ENCODE measurements around the gene C17orf67.

The C17orf67 gene, protein sequence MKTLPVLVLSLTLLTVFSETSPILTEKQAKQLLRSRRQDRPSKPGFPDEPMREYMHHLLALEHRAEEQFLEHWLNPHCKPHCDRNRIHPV

DNA sequence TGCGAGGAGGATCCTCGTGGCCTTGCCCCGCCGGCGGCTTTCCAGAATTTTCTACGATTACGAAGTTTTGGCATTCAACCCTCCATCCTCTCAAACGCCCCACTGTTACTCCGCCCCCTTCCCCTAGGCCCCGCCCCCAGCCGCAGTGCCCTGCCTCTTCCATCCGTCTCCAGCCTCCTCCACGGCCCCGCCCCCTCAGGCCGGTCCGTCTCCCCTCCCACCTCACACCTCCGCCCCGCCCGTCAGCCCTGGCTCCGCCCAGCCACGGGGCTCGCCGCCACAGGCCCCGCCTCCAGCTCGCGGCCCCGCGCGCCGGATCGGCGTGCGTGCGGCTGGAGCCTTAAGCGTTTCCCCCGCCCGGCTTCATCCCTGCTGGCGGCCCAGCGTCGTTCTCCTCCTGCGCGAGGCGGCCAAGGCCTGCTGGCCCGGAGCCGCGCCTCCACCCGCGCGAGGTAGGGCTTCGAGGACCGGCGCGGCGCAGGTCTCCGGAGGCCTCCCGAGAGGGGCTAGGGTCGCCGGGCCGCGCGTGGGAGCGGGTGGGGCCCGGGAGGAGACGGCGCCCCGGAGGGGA, at the start of gene C17orf67, which contains the start of gene DGKE:
Gene C17orf67 (minus strand): TSS at position 112 of the 571 bp plus-strand sequence. CDS start 18,110 bp downstream, outside the sequence.
Gene DGKE (plus strand): TSS at position 343 of the 571 bp plus-strand sequence. CDS start 645 bp downstream, outside the sequence.
- DNase-seq, result peak; percentile 98

DNA sequence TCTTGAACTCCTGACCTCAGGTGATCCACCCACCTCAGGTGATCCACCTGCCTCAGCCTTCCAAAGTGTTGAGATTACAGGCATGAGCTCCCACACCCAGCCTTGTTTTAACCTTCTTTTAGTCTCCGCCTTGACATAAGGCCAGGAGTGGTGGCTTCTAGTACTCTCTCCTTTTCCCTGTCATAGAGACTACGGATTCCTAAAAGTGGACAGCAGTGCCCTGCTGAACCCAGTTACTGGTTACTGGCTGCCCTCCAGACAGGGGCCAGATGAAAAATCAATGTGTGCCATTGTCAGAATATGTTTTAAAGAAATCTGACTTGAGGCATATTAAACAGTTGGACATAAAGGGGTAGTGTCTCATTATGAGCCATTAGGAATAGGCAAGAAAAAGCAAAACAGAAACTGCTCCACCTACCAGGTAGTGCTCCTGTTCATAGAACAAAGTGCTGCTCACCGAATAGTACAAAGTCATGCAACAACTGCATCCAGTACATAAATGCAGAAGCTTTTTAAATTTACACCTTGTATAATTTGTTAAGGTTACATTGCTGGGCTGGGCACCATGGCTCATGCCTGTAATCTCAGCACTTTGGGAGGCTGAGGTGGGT, 48.1 kb upstream of the C17orf67 start:
- DNase-seq, result no peak

DNA sequence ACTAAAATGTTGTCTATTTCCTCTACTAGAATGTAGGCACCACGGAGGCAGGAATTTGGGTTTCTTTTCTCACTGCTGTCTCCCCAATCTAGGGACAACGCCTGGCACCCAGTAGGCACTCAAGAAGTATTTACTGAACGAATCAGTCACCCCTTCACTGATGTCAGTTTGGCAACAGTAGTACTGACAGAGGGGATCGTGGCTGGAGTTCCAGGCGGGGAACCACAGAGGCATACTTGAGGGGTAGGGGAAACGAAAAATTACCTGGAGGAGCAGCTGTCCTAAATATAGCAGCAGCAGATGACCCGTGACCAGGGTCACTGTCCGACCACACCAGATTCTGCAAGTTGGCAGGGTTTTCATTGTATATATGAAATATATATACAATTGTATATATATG, 46.9 kb upstream of the C17orf67 start:
- no peak for DNase-seq

DNA sequence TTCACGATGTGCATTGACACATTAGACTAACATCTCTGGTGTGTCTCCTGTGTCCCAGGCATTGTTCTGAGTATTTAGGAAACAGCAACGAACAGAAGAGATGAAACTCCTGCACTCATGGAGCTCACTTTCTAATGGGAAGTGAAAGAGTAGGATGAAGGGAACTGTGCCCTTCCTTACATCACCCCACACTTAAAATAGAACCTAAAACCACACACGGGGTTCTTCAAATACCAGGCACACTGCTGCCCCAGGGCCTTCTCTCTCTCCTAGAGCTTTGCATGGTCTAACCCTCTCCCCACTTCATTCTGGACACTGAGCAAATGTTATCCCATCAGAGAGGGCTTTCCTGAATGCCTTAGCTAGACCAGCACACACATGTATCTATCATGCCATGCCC, 46.4 kb upstream of the C17orf67 start:
- no peak for DNase-seq

DNA sequence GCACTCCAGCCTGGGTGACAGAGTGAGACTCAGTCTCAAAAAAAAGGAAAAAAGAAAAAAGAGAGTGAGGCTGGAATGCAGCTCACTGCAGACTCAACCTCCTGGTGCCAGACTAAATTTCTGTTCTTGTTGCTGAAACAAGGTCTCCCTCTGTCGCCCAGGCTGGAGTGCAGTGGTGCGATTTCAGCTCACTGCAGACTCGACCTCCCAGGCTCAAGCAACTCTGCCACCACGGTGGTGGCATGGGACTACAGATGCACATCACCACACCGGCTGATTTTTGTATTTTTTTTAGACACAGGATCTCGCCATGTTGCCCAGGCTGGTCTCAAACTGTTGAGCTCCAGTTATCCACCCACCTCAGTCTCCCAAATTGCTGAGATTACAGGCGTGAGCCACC, 45.6 kb upstream of the C17orf67 start:
- no peak for DNase-seq

DNA sequence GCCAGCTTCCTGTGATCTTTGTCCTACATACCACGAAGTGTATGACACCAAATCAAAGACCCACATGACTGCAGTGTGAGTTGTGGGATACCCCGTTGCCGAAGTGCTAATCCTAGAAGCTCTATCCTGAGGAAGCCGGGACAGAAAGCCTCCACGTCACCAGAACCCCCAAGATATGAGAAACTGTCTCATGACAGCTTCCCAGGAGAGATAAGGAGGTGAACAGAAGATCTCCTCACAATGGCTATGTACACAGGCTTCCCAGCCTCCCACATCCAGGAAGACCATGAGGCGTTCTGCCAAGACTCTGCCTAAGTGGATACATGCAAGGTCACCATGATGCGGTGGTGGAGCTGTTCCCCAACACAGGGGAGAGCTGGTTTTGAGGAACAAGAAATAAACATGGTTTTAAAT, 43.1 kb upstream of the C17orf67 start:
- no peak for DNase-seq

DNA sequence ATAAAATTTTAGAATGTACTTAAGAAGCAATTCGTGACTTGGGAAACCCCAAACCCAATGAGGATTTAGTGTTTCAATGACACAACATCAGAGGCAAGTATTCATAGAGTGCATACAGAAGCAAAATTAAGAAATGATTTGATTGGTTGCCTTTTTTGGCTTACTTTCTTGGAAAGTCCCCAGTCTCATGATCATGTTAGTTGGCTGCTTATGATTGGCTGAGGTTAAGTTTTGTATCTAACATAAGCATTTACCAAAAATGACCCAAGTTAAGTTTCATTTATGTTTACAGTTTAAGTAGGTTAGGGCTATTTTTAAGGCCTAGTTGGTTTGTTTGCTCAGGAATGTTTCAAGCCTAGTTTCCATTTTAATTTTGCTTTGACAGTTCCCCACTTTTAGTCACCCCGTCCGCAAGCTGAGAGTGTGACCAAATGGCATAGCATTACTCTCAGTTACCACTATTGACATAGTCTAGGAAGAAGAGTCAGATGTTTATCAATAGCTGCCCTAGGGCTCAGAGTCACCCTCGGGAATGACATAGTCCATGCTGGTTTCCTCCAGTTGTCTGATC, 36.4 kb upstream of the C17orf67 start:
- DNase-seq, result no peak

DNA sequence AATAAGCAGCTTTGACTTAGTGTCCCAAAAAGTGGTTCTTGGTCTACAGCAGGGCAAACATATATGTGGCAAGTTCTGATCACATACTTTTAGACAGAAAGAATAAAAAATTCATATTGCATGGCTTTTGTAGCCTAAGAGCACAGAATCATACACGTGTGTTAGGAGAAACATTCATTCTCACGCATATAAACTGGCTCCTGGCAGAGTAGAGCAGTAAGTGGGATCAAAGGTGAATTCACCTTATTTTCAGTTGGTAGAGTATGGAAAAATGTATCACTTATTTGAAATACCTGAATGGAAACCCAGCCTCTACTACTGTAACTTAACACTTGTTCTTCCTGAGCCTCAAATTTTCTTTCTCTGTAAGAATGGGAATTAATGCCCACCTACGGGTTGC, 35.0 kb upstream of the C17orf67 start:
- DNase-seq, result no peak

DNA sequence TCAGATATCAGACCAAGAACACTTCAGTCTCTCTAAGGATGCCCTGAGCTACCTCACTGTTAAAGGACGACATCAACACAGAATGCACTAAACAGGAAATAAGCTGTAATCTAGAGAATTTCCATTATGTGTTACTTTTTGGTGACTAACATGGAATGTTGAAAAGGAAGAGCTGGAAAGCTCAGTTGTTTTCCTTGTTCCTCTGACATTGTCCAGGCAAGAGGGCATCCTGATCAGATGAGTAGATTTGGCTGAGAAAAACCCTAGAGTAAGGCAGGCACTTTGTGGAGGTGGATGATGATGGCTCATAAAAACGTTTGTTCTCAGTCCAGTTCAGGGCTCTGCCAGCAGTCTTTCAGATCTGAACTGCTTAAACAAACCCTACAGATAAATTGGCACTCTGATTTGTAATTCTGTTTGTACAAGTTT, 34.2 kb upstream of the C17orf67 start:
- DNase-seq, result no peak

DNA sequence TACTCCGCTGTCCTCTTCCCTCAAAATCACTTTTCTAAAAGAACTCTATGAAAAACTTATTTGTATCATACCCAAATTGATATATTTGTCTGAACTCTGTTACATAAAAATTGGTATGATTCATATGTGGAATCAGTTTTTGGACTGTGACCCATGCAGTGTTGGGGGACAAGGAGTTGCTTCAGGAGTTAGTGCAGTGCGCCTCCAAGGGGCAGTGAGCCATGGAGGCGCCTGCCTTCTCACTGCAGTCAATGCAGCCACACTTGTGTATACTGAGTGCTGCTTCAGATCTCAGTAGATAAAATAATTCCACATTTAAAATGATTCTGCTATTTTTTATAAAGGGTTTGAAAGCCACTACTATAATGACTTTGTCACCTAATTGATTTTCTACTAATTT, 32.8 kb upstream of the C17orf67 start:
- DNase-seq, result no peak

DNA sequence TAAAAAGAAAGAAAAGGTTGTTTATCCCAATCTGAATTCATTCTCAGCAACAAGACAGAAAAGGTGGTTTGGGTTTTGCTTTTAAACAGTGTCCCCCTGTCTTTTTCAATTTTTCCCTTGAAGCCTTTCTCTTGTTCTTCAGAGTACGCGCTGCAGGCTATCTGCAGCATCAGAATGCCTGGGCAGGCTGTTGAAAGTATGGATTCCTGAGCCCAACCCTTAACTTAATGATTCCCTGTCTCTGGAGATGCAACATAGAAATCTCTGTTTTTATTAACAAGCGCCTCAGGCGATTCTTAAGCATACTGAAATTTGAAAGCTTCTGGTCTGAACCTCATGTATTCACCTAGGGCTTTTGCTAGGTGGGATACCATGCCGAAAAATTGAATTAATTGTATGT, 32.4 kb upstream of the C17orf67 start:
- DNase-seq, result no peak

DNA sequence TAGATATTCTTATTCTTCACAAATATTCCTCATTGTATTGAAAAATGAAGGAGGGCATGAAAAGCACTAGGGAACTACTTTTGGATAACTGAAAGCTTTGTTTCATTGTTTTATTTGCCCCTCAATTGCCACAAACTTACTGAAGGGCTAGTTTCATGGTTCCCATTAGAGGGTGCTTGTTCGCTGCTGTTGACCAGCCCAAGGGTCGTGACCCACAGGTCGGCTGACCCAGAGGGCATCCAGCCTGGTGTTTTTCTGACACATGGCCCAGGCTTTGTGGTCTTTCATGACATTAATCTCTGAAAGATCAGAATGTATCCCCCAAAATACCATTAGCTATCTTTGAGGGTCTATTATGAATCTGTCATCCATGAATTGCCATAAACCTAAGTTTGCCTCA, 30.3 kb upstream of the C17orf67 start:
- no peak for DNase-seq

DNA sequence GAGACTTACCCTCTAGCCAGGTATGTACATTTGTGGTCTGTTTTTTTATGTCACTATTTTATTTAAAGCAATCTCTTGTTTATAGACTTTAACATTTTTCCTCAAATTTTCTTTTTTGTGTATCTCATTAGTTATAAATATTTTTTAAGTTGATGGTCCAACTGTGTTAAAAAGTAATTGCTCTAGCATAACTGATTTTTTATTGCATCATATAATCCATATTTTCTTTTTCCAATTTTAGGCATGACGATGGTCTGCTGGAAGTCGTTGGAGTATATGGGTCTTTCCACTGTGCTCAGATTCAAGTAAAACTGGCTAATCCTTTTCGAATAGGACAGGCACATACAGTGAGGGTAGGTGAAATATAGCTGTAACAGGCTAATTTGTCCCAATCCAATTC, 28.2 kb upstream of the C17orf67 start:
- no peak for DNase-seq

DNA sequence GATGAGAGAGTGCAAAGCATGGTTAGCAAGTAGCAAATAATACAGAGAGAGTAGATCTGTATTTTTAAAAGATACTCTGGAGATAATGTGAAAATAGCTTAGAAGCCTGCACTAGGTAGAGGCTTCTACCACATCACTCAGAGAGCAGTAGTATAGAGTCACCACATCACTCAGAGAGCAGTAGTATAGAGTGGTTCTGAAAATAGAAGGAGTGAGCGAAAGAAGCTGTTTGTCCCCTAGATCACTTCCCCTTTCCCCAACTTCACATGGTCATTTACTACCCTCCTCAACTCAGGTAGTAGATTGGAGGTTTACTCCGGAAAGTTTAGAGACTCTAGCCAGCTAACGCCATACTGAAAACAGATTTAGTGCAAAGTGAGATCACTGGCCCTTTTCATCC, 17.3 kb upstream of the C17orf67 start:
- DNase-seq, result no peak

DNA sequence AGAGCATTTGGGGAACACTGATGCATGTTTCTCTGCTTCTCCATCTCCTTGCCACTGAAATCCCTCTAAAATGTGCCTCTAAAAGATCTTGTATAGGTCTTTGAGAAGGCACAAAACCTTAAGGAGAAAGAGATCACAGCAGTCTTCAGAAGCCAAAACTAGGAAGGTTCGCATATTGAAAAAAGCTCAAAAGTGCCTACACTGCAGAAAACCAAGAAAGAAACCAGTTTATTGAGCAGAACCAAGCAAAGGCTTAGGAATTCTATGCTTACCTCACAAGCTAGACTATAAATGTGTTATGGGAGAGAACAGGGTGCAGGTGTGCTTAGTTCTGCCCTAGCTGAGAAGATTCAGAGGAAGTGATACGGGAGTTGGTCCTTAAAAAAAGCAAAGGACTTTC, 16.9 kb upstream of the C17orf67 start:
- no peak for DNase-seq

DNA sequence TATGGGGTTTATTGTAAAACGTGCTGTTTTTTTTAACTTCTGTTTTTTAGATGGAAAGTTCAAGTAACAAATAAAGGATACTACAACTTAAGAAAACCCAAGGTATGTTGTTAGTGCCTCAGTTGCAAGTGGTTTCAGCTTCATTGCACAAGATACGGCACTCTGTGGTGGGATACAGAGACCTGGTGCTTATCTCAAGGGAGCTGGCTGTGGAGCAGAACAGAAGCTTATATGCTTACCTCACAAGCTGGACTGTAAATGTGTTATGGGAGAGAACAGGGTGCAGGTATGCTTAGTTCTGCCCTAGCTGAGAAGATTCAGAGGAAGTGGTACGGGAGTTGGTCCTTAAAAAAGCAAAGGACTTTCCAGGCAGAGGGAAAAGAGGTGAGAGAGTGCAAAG, 15.4 kb upstream of the C17orf67 start:
- DNase-seq, result no peak

DNA sequence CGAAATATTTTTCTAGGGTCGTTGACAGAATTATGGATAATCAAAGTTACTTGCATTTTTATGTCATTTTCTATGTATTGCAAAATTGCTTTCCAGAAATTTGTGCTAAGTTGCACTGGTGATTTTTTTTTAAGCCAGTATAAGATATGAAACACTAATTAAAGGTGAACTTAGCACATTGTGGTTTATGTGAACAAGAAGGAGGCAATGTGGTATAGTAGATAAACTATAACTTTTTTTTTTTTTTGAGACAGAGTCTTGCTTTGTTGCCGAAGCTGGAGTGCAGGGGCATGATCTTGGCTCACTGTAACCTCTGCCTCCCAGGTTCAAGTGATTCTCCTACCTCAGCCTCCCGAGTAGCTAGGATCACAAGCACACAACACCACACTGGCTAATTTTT, 13.4 kb upstream of the C17orf67 start:
- no peak for DNase-seq

DNA sequence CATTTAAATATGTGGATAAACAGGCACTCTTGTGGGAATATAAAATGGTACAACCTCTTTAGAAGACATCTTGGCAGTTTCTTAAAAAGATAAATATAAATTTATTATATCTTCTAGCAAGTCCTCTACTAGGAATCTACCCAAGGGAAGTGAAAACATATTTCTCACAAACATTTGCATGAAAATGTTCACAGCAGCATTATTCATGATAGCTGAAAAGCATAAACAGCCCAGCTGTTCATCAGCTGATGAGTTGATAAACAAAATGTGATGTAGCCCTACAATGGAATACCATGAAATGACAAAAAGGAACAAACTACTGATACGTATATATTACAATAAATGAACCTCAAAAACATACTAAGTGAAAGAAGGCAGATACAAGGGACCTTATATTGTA, 12.2 kb upstream of the C17orf67 start:
- no peak for DNase-seq

DNA sequence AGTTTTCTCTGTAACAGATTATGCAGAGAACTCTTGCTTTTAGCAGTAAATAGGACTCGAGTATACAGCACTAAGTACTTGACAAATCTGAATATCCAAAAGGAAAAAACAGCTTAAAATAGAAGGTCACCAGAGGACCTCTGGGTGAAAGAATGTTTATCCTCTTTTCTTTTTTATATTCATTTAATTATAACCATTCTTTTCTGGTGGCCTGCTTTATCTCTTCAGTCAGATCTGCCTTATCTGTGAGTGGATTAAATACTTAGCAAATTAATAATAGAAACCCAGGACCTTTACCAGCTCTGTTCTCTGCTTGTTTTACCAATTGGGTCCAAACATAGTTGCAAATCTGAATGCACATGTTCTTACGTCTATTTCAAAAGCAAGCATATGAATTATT, 8.9 kb upstream of the C17orf67 start:
- DNase-seq, result no peak

DNA sequence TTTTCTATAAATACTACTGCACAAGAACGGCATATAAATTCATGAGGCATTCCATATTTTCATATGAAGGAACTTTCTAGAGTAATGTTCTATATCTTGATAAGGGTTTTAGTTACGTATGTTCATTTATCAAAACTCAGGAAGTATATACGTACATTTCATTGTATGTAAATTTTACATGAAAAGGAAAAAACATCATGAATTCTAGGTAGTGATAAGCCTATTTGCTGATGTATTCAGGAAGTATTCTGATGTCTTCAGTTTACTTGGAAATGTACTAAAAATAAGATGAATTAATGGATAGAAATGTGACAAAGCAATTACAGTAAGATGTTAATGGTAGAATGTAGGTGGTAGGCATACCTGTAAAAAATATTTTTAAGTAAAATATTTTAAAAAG, 5.0 kb upstream of the C17orf67 start:
- no peak for DNase-seq

DNA sequence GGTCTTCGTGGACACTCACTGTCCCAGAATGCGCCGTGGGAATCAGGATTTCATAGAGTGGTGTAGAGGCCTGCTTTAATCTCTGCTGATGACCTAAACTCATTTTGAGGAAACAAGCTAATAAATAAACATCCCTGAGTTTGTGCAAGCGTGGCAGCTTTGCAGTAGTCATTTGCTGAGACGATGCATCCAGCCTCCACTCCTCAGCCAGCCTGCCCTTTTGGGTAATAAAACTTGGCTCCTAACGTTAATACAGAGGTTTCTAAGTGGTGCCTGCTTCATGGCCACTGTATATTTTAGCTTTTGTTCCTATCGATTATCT, 1.5 kb upstream of the C17orf67 start:
- DNase-seq, result no peak

DNA sequence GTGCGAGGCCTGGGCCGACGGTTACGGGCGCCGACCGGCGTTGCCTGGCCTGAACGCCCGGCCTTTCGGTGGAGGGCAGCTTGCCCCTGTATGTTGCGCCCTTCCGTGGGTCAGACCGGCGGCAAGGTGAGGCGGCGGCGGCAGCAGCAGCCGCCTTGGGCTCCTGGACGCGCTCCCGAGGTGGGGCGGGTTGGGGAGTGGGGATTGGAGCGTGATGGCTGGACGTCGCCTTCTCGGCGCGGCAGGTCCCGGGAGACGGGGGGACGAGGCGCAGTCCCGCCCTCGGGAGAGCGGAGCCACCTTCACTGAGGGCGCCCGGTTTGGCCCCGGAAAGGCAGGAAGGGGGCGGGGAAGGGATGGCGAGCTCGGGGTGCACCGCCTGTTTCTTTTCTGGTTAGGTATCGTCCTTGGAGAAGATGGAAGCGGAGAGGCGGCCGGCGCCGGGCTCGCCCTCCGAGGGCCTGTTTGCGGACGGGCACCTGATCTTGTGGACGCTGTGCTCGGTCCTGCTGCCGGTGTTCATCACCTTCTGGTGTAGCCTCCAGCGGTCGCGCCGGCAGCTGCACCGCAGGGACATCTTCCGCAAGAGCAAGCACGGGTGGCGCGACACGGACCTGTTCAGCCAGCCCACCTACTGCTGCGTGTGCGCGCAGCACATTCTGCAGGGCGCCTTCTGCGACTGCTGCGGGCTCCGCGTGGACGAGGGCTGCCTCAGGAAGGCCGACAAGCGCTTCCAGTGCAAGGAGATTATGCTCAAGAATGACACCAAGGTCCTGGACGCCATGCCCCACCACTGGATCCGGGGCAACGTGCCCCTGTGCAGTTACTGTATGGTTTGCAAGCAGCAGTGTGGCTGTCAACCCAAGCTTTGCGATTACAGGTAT, 902 bp upstream of the C17orf67 start:
- DNase-seq, result peak; percentile 68

DNA sequence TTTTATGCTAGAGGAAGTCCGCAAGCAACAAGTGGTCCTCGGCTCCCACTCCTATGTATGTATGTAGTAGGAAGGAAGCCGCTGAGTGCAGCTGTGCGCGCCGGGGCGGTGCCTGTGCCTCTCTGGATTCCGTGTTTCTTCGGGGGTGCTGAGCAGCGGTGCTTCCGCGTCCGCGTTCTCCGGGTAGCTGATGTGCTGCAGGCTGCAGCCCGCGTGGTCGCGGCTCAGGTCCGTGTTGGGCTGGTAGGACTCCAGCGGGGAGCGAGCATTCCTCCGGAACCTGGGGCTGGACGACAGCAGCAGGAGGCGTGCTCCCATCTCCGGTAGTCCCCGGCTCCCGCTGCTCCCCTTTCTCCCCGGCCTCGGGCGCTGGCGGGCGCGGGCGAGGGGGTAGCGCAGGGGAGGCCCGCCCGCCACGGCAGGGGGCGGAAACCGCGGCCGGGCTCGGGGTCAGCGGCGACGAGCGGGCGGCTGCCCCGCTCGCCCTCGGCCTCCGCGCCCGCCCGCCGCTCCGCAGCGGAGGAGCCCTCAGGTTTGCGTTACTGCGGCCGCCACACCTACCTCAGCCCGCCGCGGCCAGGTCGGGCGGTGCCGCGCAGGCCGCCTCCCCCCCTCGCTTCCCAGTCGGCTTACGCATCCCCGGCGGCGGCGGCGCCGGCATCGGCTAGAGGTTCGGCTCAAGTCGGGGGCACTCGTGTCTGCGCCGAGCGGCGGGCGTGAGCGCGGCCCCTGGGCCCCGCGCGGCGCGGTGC, 487 bp downstream of the C17orf67 start:
- peak; percentile 54 for DNase-seq
